NT2/D1 (cell line): ENCODE results near the gene CLIP2.
A peak's percentile ranks its signal among the peaks of the same experiment; 100 is the strongest.

Experiments used
- DNase-seq: peaks from one replicate; pipeline ENCODE4 v3.0.0-alpha.2; 2011; ENCODE audit warnings: low read depth, low spot score
- H3K27me3 ChIP-seq: 2 replicates; pipeline ENCODE4 v1.6.0; 2011; ENCODE audit warnings: mild to moderate bottlenecking; ENCODE audit not compliant: insufficient read length, insufficient read depth
- H3K36me3 ChIP-seq: 2 replicates; pipeline ENCODE4 v1.6.1; 2011; ENCODE audit warnings: mild to moderate bottlenecking, low read length, mixed read lengths; ENCODE audit not compliant: insufficient read depth, insufficient read length
- H3K4me1 ChIP-seq: 2 replicates; pipeline ENCODE4 v1.5.1; 2011; ENCODE audit not compliant: insufficient read depth, insufficient read length
- H3K4me3 ChIP-seq: 2 replicates; pipeline ENCODE4 v1.5.1; 2011; ENCODE audit warnings: low read depth; ENCODE audit not compliant: insufficient read length
- H3K9ac ChIP-seq: 2 replicates; pipeline ENCODE4 v1.6.0; 2011; ENCODE audit warnings: low read depth; ENCODE audit not compliant: insufficient read length
- H3K9me3 ChIP-seq: 2 replicates; pipeline ENCODE4 v1.5.1; 2011; ENCODE audit warnings: mild to moderate bottlenecking, low read length; ENCODE audit not compliant: insufficient read depth
- SUZ12 ChIP-seq: IDR thresholded peaks from 2 replicates; pipeline ENCODE4 v1.6.1; 2011; ENCODE audit not compliant: insufficient read length, insufficient read depth; ENCODE audit errors: extremely low read depth
- YY1 ChIP-seq: IDR thresholded peaks from 2 replicates; pipeline ENCODE4 v1.6.1; 2011; ENCODE audit not compliant: insufficient read length, insufficient read depth
- ZNF274 ChIP-seq: IDR thresholded peaks from 2 replicates; pipeline ENCODE4 v1.6.1; 2011; ENCODE audit warnings: mild to moderate bottlenecking, low read depth, low read length

Gene CLIP2

GRCh38 chr7:74354009-74354408 is 64.8 kb downstream of the CLIP2 start:
- DNase-seq: no peak
- H3K36me3 ChIP-seq: peaks cover 18% of the 10 kb centered on the region
- H3K4me1 ChIP-seq: peaks cover 6% of the 10 kb centered on the region
- no peak overlapping the region for H3K4me3 ChIP-seq
- H3K27me3 ChIP-seq: no peaks in the 10 kb centered on the region
- no peaks in the 10 kb centered on the region for H3K9me3 ChIP-seq
- TF ChIP-seq SUZ12: no peak
- TF ChIP-seq YY1: no peak
- no peak for TF ChIP-seq ZNF274
- no peak overlapping the region for H3K9ac ChIP-seq

- H3K27me3 ChIP-seq: no peaks in the 10 kb centered on the region
- no peak overlapping the region for H3K9ac ChIP-seq
- H3K4me3 ChIP-seq: no peak overlapping the region
- peaks cover 6% of the 10 kb centered on the region for H3K4me1 ChIP-seq
- H3K9me3 ChIP-seq: no peaks in the 10 kb centered on the region
- H3K36me3 ChIP-seq: peaks cover 23% of the 10 kb centered on the region
- TF ChIP-seq SUZ12 (no peak), ZNF274 (no peak), YY1 (no peak)
- no peak for DNase-seq
Observed at GRCh38 chr7:74355091-74355490, 65.9 kb downstream of the CLIP2 start.

GRCh38 chr7:74356589-74357315 is 67.5 kb downstream of the CLIP2 start:
- Histone ChIP-seq H3K4me3 (no peak overlapping the region), H3K9me3 (no peaks in the 10 kb centered on the region), H3K9ac (no peak overlapping the region), H3K36me3 (peaks cover 27% of the 10 kb centered on the region), H3K27me3 (no peaks in the 10 kb centered on the region), H3K4me1 (peaks cover 6% of the 10 kb centered on the region)
- DNase-seq: no peak
- no peak for TF ChIP-seq ZNF274
- TF ChIP-seq YY1: no peak
- no peak for TF ChIP-seq SUZ12

GRCh38 chr7:74360008-74360407 is 70.8 kb downstream of the CLIP2 start:
- Histone ChIP-seq H3K9ac (no peak overlapping the region), H3K36me3 (peaks cover 29% of the 10 kb centered on the region), H3K9me3 (no peaks in the 10 kb centered on the region), H3K4me3 (no peak overlapping the region), H3K4me1 (peaks cover 7% of the 10 kb centered on the region), H3K27me3 (no peaks in the 10 kb centered on the region)
- no peak for TF ChIP-seq SUZ12
- no peak for TF ChIP-seq ZNF274
- TF ChIP-seq YY1: no peak
- no peak for DNase-seq

GRCh38 chr7:74362266-74362665 is 73.1 kb downstream of the CLIP2 start:
- Histone ChIP-seq H3K9me3 (no peaks in the 10 kb centered on the region), H3K9ac (no peak overlapping the region), H3K27me3 (no peaks in the 10 kb centered on the region), H3K4me3 (no peak overlapping the region), H3K36me3 (peaks cover 26% of the 10 kb centered on the region), H3K4me1 (peaks cover 5% of the 10 kb centered on the region)
- no peak for DNase-seq
- TF ChIP-seq ZNF274: no peak
- TF ChIP-seq YY1: no peak
- TF ChIP-seq SUZ12: no peak

GRCh38 chr7:74364061-74364460 is 74.9 kb downstream of the CLIP2 start:
- Histone ChIP-seq H3K36me3 (peaks cover 24% of the 10 kb centered on the region), H3K4me3 (no peak overlapping the region), H3K4me1 (peaks cover 5% of the 10 kb centered on the region), H3K9ac (no peak overlapping the region), H3K9me3 (no peaks in the 10 kb centered on the region), H3K27me3 (no peaks in the 10 kb centered on the region)
- DNase-seq: no peak
- no peak for TF ChIP-seq YY1
- TF ChIP-seq ZNF274: no peak
- no peak for TF ChIP-seq SUZ12

GRCh38 chr7:74365322-74366022 is 76.3 kb downstream of the CLIP2 start:
- H3K4me3 ChIP-seq: no peak overlapping the region
- TF ChIP-seq ZNF274 (no peak), SUZ12 (no peak), YY1 (no peak)
- no peaks in the 10 kb centered on the region for H3K27me3 ChIP-seq
- H3K36me3 ChIP-seq: peaks cover 16% of the 10 kb centered on the region
- H3K9ac ChIP-seq: no peak overlapping the region
- H3K4me1 ChIP-seq: peaks cover 5% of the 10 kb centered on the region
- peak; percentile 70 for DNase-seq
- no peaks in the 10 kb centered on the region for H3K9me3 ChIP-seq
